Mammary epithelial cell (primary cell): ENCODE results near the gene FRS3.

Experiments
- CTCF ChIP-seq, 2 donors: IDR thresholded peaks in 1 of 2; conservative IDR thresholded peaks in 1 of 2; 2 replicates each; pipeline ENCODE4 v1.5.1; 2011 to 2012; ENCODE audit warnings: inconsistent platforms in 2 of 2, low read length in 2 of 2, mild to moderate bottlenecking in 2 of 2, control low read depth in 1 of 2, low read depth in 1 of 2; ENCODE audit not compliant: insufficient read depth in 1 of 2; ENCODE audit errors: extremely low read depth in 1 of 2
- EZH2 ChIP-seq: IDR thresholded peaks from 2 replicates; pipeline ENCODE4 v1.6.1; 2012; ENCODE audit warnings: low read length, inconsistent platforms, borderline replicate concordance

- TF ChIP-seq CTCF (conservative IDR thresholded peaks at IDR 0.05 in 1 of 2, IDR thresholded peaks at IDR 0.05 in 1 of 2; ENCODE audit: extremely low read depth in 1 of 2, insufficient read depth in 1 of 2, low read depth in 1 of 2, low read length in 2 of 2) (no peak), EZH2 (no peak)
Measured at GRCh38 chr6:41785689-41786450, 6.2 kb upstream of the FRS3 start.
